Measurements from ENCODE around the gene SNX30.
"Not testable (repeated sequence)": the region's sequence is repeated elsewhere in the genome, so short reads cannot be mapped to it uniquely, and the experiment has no call there.

The SNX30 gene

GRCh38 chr9:112750016-112750763 is at the start of gene SNX30:
Gene SNX30 (plus strand): TSS chr9:112750760. CDS start chr9:112751002, 242 bp downstream.
- peak; percentile 20 to 94 (median 84) for DNase-seq

- no peak for DNase-seq
Measured at GRCh38 chr9:112703304-112703703, 47.3 kb upstream of the SNX30 start.

- peak in 18 of 51 donors; percentile 3 to 56 (median 12) for DNase-seq
Measured at GRCh38 chr9:112705768-112706427, 44.7 kb upstream of the SNX30 start.

- DNase-seq = peak in 13 of 51 donors; percentile 3 to 58 (median 13)
Measured at GRCh38 chr9:112711050-112711689, 39.4 kb upstream of the SNX30 start.

- no peak for DNase-seq
Measured at GRCh38 chr9:112712678-112713077, 37.9 kb upstream of the SNX30 start.

- peak; percentile 64 to 98 (median 94) for DNase-seq
Measured at GRCh38 chr9:112717661-112718331, 32.8 kb upstream of the SNX30 start, which contains the start of gene INIP. Gene INIP (minus strand): TSS chr9:112718117. CDS start chr9:112716485, 1,632 bp downstream.

- DNase-seq = peak in 1 of 51 donors; percentile 5
Measured at GRCh38 chr9:112719241-112719691, 31.3 kb upstream of the SNX30 start.

- no peak for DNase-seq
Measured at GRCh38 chr9:112719696-112720095, 30.9 kb upstream of the SNX30 start.

GRCh38 chr9:112720113-112720780 is 30.3 kb upstream of the SNX30 start:
- DNase-seq = no peak

GRCh38 chr9:112722749-112723148 is 27.8 kb upstream of the SNX30 start:
- DNase-seq = not testable (repeated sequence)

GRCh38 chr9:112725961-112726360 is 24.6 kb upstream of the SNX30 start:
- DNase-seq = no peak

- no peak for DNase-seq
Measured at GRCh38 chr9:112726428-112726827, 24.1 kb upstream of the SNX30 start.

- DNase-seq = no peak
Measured at GRCh38 chr9:112728401-112728800, 22.2 kb upstream of the SNX30 start.

- DNase-seq = no peak
Measured at GRCh38 chr9:112731971-112732370, 18.6 kb upstream of the SNX30 start.

GRCh38 chr9:112734892-112735291 is 15.7 kb upstream of the SNX30 start:
- no peak for DNase-seq

- no peak for DNase-seq
Measured at GRCh38 chr9:112743216-112743836, 7.2 kb upstream of the SNX30 start.

- no peak for DNase-seq
Measured at GRCh38 chr9:112744177-112744576, 6.4 kb upstream of the SNX30 start.

- peak in 40 of 51 donors; percentile 4 to 95 (median 66) for DNase-seq
Measured at GRCh38 chr9:112747094-112747493, 3.5 kb upstream of the SNX30 start.

GRCh38 chr9:112750764-112751055 is 150 bp downstream of the SNX30 start:
- DNase-seq = no peak

GRCh38 chr9:112751056-112751795 is 666 bp downstream of the SNX30 start:
- peak in 44 of 51 donors; percentile 10 to 69 (median 48) for DNase-seq
